SK-N-MC (cell line): ENCODE results near the gene RNF123.

Experiments used
- EZH2 ChIP-seq: fragments of 200-600 bp; sonication (generic); IDR thresholded peaks from one replicate; pipeline ENCODE4 v1.6.1; 2017; ENCODE audit warnings: antibody characterized with exemption
- POLR2AphosphoS5 ChIP-seq: IDR thresholded peaks from 2 replicates; pipeline ENCODE4 v1.6.1; 2012; ENCODE audit warnings: mild to moderate bottlenecking, low read depth, low read length, borderline replicate concordance

DNA sequence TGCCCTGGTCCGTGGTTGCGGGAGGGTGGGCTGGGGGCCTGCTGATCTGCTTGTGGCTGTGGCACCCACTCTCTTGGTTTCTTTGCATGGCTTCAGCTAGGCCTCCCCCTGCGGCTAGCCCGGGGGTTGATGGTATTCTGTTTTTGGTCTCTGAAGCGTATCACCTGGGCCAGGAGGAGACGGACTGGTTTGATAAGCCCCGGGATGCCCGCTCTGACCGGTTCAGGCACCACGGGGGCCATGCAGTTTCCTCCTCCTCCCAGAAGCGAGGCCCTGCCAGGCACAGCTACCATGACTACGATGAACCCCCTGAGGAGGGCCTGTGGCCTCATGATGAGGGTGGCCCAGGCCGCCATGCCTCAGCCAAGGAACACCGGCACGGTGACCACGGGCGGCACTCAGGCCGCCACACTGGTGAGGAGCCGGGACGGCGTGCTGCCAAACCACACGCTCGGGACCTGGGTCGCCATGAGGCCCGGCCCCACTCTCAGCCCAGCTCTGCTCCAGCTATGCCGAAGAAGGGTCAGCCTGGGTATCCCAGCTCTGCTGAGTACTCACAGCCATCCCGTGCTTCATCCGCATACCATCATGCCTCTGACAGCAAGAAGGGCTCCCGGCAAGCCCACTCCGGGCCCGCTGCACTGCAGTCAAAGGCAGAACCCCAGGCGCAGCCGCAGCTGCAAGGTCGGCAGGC is 26.5 kb upstream of the RNF123 start:
- TF ChIP-seq EZH2: no peak
- no peak for TF ChIP-seq POLR2AphosphoS5
